PC-9 (cell line): ENCODE data around the gene FBLN2.

Experiments
- CTCF ChIP-seq: fragments of 200-600 bp; sonication (generic); conservative IDR thresholded peaks from 2 replicates; pipeline ENCODE4 v1.6.1; 2017; ENCODE audit warnings: mixed run types, antibody characterized with exemption, mild to moderate bottlenecking, moderate library complexity
- EZH2 ChIP-seq: fragments of 200-600 bp; sonication (generic); IDR thresholded peaks from 2 replicates; pipeline ENCODE4 v1.8.0; 2017; ENCODE audit warnings: antibody characterized with exemption, low read depth

- no peak for TF ChIP-seq CTCF
- TF ChIP-seq EZH2, result no peak
These were observed 90.0 kb downstream of the FBLN2 start for GRCh38 chr3:13638927-13639326.
